Measurements from ENCODE around the gene CNTLN. TPM values are rescaled to one million over a fixed set of nuclear protein-coding genes. Genes with fewer than 3 reads are reported as not detected.

The CNTLN gene
- total RNA-seq, 1 donor from 2014 or later: 7.4 TPM

GRCh38 chr9:17291766-17292165 lies 156.9 kb downstream of the CNTLN start:
- TF ChIP-seq CTCF (IDR thresholded peaks at IDR 0.05; ENCODE audit: unreplicated experiment): no peak
- Mint-ChIP-seq H3K36me3 (ENCODE audit: low read depth, unreplicated experiment) (peaks cover 17% of the 10 kb centered on the region), H3K9me3 (ENCODE audit: unreplicated experiment) (peaks cover 9% of the 10 kb centered on the region), H3K27ac (ENCODE audit: unreplicated experiment) (no peak overlapping the region), H3K27me3 (ENCODE audit: unreplicated experiment) (peaks cover 5% of the 10 kb centered on the region), H3K4me3 (ENCODE audit: unreplicated experiment) (no peak overlapping the region), H3K4me1 (ENCODE audit: unreplicated experiment) (peaks cover 4% of the 10 kb centered on the region)
- DNase-seq (ENCODE audit: low spot score): no peak

- H3K36me3 Mint-ChIP-seq (ENCODE audit: low read depth, unreplicated experiment): peaks cover 17% of the 10 kb centered on the region
- no peak for TF ChIP-seq CTCF (IDR thresholded peaks at IDR 0.05; ENCODE audit: unreplicated experiment)
- peaks cover 9% of the 10 kb centered on the region for H3K9me3 Mint-ChIP-seq (ENCODE audit: unreplicated experiment)
- DNase-seq (ENCODE audit: low spot score): no peak
- peaks cover 4% of the 10 kb centered on the region for H3K4me1 Mint-ChIP-seq (ENCODE audit: unreplicated experiment)
- peaks cover 5% of the 10 kb centered on the region for H3K27me3 Mint-ChIP-seq (ENCODE audit: unreplicated experiment)
- H3K27ac Mint-ChIP-seq (ENCODE audit: unreplicated experiment): no peak overlapping the region
- no peak overlapping the region for H3K4me3 Mint-ChIP-seq (ENCODE audit: unreplicated experiment)
These were observed 158.8 kb downstream of the CNTLN start for GRCh38 chr9:17293685-17294084.

GRCh38 chr9:17294822-17295624 lies 160.2 kb downstream of the CNTLN start:
- no peak for DNase-seq (ENCODE audit: low spot score)
- peaks cover 4% of the 10 kb centered on the region for H3K4me1 Mint-ChIP-seq (ENCODE audit: unreplicated experiment)
- H3K36me3 Mint-ChIP-seq (ENCODE audit: low read depth, unreplicated experiment): peaks cover 17% of the 10 kb centered on the region
- no peak overlapping the region for H3K27ac Mint-ChIP-seq (ENCODE audit: unreplicated experiment)
- H3K9me3 Mint-ChIP-seq (ENCODE audit: unreplicated experiment): peaks cover 9% of the 10 kb centered on the region
- H3K27me3 Mint-ChIP-seq (ENCODE audit: unreplicated experiment): peaks cover 5% of the 10 kb centered on the region
- H3K4me3 Mint-ChIP-seq (ENCODE audit: unreplicated experiment): no peak overlapping the region
- no peak for TF ChIP-seq CTCF (IDR thresholded peaks at IDR 0.05; ENCODE audit: unreplicated experiment)

GRCh38 chr9:17315341-17315740 lies 180.5 kb downstream of the CNTLN start:
- Mint-ChIP-seq H3K4me1 (ENCODE audit: unreplicated experiment) (no peaks in the 10 kb centered on the region), H3K27me3 (ENCODE audit: unreplicated experiment) (peaks cover 2% of the 10 kb centered on the region), H3K4me3 (ENCODE audit: unreplicated experiment) (no peak overlapping the region), H3K36me3 (ENCODE audit: low read depth, unreplicated experiment) (no peaks in the 10 kb centered on the region), H3K9me3 (ENCODE audit: unreplicated experiment) (no peaks in the 10 kb centered on the region), H3K27ac (ENCODE audit: unreplicated experiment) (no peak overlapping the region)
- TF ChIP-seq CTCF (IDR thresholded peaks at IDR 0.05; ENCODE audit: unreplicated experiment): no peak
- DNase-seq (ENCODE audit: low spot score): no peak

GRCh38 chr9:17318821-17319320 lies 184.0 kb downstream of the CNTLN start:
- no peak for DNase-seq (ENCODE audit: low spot score)
- peaks cover 2% of the 10 kb centered on the region for H3K27me3 Mint-ChIP-seq (ENCODE audit: unreplicated experiment)
- no peaks in the 10 kb centered on the region for H3K36me3 Mint-ChIP-seq (ENCODE audit: low read depth, unreplicated experiment)
- H3K27ac Mint-ChIP-seq (ENCODE audit: unreplicated experiment): no peak overlapping the region
- no peaks in the 10 kb centered on the region for H3K9me3 Mint-ChIP-seq (ENCODE audit: unreplicated experiment)
- no peak for TF ChIP-seq CTCF (IDR thresholded peaks at IDR 0.05; ENCODE audit: unreplicated experiment)
- no peak overlapping the region for H3K4me3 Mint-ChIP-seq (ENCODE audit: unreplicated experiment)
- peaks cover 6% of the 10 kb centered on the region for H3K4me1 Mint-ChIP-seq (ENCODE audit: unreplicated experiment)

Data from endothelial cell (in vitro differentiated cells).